Stimulated activated CD4-positive, alpha-beta T cell treated with anti-CD3 and anti-CD28 coated beads, Interleukin-2, amount 100 ng/mL, for 24 hours (primary cell): ENCODE data around the gene PHACTR1.

Source experiments
- DNase-seq, 2 donors: peaks; one replicate each; pipeline ENCODE4 v3.0.0-alpha.2; 2020

Gene PHACTR1

GRCh38 chr6:13275435-13275989, 558.9 kb downstream of the PHACTR1 start:
- DNase-seq: no peak

GRCh38 chr6:13277231-13277630, 560.7 kb downstream of the PHACTR1 start:
- DNase-seq: no peak

- peak in 1 of 2 donors; percentile 19 for DNase-seq
Observed at GRCh38 chr6:13278164-13278563, 561.6 kb downstream of the PHACTR1 start.

GRCh38 chr6:13278991-13279390, 562.4 kb downstream of the PHACTR1 start:
- no peak for DNase-seq

GRCh38 chr6:13280254-13280653, 563.7 kb downstream of the PHACTR1 start:
- DNase-seq: no peak

GRCh38 chr6:13281686-13282085, 565.1 kb downstream of the PHACTR1 start:
- no peak for DNase-seq

GRCh38 chr6:13282393-13283069, 566.0 kb downstream of the PHACTR1 start:
- no peak for DNase-seq

- DNase-seq: no peak
Observed at GRCh38 chr6:13283331-13283730, 566.8 kb downstream of the PHACTR1 start.

- DNase-seq: no peak
Observed at GRCh38 chr6:13284646-13285045, 568.1 kb downstream of the PHACTR1 start.

GRCh38 chr6:13285705-13286104, 569.1 kb downstream of the PHACTR1 start:
- DNase-seq: no peak

GRCh38 chr6:13286181-13286580, 569.6 kb downstream of the PHACTR1 start:
- DNase-seq: no peak

GRCh38 chr6:13287104-13287503, 570.5 kb downstream of the PHACTR1 start:
- DNase-seq: no peak

GRCh38 chr6:13288481-13288880, 571.9 kb downstream of the PHACTR1 start:
- no peak for DNase-seq

GRCh38 chr6:13288969-13289391, 572.4 kb downstream of the PHACTR1 start:
- DNase-seq: no peak

- no peak for DNase-seq
Observed at GRCh38 chr6:13289789-13290318, 573.3 kb downstream of the PHACTR1 start.

GRCh38 chr6:13290335-13290734, 573.8 kb downstream of the PHACTR1 start:
- DNase-seq: no peak

GRCh38 chr6:13292774-13293173, 576.2 kb downstream of the PHACTR1 start:
- DNase-seq: no peak

- DNase-seq: no peak
Observed at GRCh38 chr6:13294499-13295069, 578.0 kb downstream of the PHACTR1 start.

- DNase-seq: no peak
Observed at GRCh38 chr6:13295576-13295975, 579.0 kb downstream of the PHACTR1 start.

GRCh38 chr6:13296536-13296997, 580.0 kb downstream of the PHACTR1 start:
- no peak for DNase-seq

GRCh38 chr6:13297391-13297790, 580.8 kb downstream of the PHACTR1 start:
- DNase-seq: no peak

GRCh38 chr6:13298446-13298845, 581.9 kb downstream of the PHACTR1 start:
- DNase-seq: no peak

GRCh38 chr6:13299403-13299821, 582.8 kb downstream of the PHACTR1 start:
- DNase-seq: no peak

- no peak for DNase-seq
Observed at GRCh38 chr6:13299918-13300317, 583.4 kb downstream of the PHACTR1 start.
